ENCODE measurements around the gene HDAC4.

The HDAC4 gene

DNA sequence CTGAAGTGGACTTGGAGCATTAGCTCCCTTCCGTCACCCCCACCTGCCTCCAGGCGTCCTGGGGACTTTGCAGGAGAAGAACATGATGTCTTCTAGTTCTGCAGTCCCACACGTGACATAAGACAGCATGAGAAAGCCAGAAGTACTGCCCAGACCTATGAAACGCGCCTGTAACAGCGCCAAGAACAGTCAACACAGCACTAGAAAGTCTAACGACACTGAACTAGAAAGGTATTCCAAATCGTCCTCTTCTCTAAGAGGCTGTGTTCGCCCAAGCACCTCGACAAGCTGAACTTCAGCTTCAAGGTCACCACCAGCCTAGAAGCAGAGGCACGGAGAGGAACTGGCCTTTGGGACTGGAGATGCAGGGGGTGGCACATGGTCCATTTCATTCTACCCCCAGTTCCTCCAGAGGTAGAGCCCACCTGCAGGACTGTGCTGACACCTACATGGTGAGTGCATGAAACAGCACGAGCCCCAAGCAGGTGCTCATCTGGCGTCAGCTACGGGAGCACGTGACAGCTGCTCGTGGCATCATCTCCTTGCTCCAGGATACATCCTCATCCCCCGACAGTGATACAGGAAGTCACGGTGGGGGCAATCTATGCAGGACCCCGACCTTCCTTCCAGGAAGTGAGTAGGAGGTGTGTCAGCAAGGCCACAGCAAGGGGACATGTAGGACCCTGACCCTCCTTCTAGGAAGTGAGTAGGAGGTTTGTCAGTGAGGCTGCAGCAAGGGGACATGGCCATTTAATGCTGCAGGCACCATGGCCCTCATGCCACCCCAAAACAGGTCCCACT is 3.7 kb downstream of the HDAC4 start:
- ATAC-seq (no peak), DNase-seq (peak; percentile 23)

DNA sequence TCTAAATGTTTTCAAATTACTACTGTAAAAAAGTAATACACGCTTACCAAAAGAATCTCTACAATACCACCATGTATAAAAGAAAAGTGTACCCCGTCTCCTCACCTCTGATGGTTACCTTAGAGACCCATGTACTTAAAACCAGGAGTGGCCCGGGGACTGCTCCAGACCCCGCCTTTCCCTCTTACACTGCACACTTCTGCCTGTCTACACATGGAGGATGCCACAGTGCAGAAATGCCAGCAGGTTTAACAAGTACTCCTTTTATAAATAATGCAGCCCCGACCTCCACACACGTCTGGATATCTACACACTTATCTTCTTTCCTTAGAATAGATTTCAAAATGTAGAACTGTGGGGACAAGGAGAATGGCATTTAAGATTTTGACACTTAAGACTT is 5.3 kb downstream of the HDAC4 start:
- no peak for DNase-seq
- no peak for ATAC-seq

DNA sequence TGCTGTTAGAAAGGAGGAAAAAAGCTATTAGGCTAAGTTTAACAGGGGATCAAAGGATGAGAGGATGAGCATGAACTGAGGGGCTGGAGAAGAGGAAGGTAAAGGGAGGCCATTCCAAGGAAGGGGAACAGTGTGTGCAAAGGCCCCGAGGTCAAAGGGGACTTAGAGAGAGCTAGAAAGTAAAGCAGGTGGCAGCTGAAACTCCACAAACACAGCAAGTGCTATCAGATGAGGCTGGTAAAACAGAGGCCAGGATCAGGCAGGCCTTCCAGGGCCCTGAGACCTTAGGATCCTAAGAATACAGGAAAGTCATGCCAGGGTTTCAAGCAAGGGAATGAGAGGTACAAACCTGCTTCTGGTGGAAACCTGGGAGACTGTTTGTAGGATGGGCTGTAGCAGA is 5.8 kb downstream of the HDAC4 start:
- ATAC-seq (no peak), DNase-seq (no peak)

DNA sequence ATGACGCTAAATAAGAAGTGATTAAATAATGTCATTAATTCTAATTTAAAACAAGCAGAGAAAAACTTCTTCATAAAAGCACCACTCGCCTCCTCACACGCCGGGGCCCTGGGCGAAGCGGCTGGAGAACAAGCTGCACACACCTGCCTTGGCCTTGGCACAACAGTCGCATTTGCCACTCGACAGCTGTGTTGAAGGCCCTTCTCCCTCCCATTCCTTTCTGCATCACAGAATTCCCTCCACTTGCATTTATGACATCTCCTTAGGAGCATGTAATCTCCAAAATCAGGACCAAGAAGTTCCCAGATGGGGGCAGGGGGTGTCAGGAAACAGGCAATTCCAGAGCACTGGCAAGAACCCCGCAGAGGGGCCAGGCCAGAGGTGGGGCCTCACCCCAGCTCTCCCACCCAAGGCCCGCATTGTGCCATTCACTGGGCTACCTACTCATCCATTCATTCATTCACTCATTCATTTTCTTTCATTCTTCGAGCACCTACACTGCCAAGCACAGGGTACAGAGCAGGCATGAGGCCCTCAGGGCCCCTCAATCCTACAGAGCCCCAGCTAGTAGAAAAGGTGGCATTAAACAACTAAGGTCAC is 6.4 kb downstream of the HDAC4 start:
- no peak for ATAC-seq
- no peak for DNase-seq

DNA sequence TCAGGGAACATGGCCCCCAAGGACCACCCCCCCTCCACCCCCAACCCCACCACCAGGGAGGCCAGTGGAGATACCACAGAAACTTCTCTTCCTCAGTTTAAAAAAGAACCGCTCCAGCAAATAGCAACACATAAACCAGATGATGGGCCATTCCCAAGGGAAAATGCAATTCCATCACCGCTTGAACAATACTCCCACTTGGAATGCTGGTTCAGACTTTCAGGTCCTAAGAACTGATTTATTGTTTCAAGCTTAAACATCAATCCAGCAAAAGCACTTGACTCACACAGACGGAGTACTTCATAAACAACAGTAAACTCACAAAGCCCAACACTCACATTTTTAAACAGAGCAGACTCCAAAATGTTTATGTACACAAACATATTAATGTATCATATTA is 6.9 kb downstream of the HDAC4 start:
- no peak for ATAC-seq

DNA sequence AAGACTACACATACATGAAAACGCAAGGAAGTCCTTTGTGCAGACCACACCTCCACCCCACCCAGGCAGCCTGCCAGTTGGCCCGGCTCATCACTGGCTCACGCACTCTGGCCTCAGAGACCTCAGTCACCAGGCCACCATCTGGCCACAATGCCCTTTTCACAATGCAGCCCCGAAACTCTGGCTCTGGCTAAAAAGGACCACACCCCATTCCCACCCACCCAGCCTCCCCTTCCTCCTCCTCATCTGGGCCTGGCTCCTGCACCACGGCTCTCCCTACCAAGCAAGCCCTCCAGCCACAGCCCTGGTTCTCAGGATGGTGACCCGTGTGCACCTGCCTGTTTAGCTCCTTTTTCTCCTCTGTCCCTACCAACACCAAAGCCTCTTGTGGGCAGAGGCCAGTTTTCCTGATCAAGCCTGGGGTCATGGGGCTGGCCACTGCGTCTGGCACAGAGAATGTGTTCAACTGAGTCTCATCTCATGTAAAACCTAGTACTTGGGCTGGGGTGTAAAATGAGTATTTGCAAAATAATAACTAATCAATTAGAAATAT is 7.4 kb downstream of the HDAC4 start:
- ATAC-seq (no peak), DNase-seq (no peak)

More for the DNA sequence above, 6.9 kb downstream of the HDAC4 start:
- DNase-seq = no peak

DNA sequence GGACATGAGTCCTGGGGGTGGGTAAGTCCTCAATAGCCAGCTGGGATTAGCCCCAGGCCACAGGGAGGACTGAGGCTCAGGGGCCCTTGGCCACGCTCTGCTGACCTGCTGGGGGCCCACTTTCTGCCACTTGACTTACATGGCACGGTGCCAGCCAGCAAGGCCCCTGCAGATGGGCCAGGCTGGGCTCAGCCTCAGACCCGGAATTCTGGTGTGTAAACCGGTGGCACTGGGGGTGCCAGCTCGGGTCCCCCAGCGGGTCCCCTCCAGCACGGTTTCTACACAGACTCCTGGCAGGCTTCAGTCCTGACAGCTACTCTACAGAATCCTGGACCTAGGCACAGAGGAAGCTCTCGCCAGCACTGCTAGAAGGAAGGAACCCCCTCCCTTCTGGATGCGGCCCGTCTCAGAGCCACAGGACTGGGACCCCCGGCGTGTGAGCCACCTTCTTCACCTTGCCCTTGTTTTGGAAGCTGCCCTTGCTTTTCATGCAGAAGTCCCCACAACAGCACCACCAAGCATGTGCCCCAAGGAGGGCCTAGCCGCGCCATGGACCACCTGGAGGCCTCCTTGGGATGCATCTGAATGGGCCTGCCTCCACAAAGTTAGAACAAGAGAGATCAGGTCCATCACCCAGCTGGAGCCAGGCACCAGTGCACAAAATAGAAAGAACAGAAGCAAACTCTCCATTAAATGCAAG is 8.0 kb downstream of the HDAC4 start:
- no peak for DNase-seq
- no peak for ATAC-seq

DNA sequence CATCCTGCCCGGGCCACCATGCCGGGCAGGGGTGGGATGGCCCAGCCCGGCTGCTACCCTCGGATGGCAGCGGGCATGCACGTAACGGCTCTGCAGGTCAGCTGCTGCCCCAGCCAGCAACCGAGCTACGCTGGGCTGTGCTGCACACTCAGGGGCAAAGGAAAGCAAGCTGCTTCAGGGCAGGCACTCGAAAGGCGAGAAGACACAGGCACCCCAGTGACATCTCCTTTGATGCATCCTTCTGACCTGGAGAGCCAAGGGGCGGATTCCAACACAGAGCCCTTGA is 8.8 kb downstream of the HDAC4 start:
- DNase-seq (no peak), ATAC-seq (no peak)

DNA sequence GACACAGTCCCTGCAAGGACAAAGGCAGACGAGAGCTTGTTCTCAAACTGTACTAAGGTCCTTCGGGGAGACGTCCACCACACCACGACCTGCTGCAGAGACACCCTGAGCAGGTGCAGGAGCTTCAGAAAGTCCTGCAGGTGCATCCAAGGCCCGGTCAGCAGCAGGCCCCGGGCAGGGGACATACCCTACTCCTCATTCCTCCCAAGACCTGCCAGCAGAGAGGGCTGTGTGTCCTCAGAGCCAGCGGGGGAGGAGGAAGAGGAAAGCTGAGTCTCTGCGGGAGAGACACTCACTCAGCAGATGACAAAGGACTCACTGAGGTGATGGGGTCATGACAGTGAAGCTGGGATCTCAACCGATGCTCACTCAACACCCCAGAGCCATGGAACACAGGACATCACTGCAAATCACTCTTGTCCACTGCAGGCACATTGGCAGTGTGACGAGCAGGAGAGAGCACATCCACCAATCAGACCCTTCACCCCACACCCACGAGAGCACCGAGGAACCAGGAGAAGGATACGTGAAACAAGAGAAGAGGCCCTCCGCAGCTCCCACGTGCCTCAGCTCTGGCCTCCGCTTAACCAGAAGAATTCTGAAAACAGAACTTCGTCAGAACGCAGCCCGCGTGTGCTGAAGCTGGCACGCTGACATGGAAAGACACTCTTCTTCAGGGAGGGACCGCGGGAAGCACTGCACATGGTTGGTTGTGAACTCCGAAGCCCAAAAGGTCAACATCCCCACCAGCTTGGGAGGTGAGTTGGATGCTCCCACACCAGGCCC is 9.3 kb downstream of the HDAC4 start:
- DNase-seq (no peak), ATAC-seq (no peak)

DNA sequence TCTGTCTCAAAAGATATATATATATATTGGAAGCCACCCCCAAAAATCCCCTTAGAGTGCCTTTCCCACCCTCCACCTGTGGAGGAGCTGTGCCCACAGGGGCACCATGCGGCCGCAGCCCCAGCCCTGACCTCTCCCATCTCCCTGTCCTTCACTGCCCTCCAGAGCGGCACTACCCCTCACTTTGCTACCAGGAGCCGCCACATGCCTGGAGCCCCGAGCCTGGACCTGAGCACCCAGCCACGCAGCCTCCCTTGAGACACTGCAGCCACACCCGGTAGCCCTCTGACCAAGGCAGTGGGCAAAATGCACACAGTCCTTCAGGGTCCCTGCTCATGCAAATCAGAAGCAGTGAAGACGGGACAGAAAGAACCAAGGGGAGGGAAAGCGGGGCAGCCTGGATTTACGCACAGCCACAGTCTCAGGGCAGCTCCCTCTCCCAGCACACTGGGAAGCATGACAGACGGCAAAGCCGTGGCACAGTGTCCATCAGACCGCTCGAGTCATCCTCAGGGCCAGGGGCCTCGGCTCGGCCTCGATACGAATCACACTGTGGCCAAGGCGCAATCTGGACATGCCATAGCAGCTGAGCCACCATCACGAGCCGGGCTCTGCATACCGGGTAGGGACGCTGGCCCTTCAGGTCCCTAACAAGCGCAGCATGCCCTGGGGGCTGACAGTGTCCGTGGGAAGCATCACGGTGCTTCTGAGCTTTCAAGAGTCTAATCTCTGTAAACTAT is 10.1 kb downstream of the HDAC4 start:
- ATAC-seq = no peak
- no peak for DNase-seq

DNA sequence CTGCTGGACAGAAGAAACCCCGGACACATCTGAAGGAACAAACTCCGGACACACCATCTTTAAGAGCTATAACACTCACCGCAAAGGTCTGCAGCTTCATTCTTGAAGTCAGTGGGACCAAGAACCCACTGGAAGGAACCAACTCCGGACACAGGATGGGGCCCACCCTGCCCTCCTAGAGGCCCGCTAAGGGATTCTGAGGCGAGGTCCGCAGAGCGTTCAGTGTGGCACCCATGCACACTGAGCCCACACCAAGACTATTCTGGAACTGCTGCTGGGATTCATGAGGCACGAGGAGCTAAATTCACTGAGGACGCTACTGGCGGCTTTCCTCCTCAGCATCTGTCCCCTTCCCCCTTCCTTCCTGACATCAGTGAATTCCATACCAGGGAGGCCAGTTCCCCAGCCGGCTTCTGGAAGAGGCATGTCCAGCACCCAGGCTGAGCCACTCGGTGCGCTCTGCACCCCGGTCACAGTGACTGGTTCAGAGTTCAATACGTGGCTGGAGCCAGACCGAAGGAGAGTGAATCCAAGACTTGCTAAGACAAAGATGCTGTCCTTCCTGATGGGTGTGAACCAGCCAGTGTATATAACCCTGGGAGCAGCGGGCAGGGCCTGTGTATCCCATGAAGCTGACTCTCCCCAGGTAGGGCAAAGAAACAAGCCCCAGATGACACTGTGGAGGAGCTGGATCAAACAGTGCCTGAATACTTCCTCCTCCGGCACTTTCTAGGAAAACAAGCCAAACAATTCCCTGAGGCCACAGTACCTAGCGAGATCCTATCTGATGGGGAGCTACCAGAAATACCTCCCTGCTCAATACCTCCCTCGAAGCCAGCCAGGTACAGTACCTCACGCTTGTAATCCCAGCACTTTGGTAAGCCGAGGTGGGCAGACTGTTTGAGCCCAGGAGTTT is 11.1 kb downstream of the HDAC4 start:
- DNase-seq = no peak
- ATAC-seq = no peak

DNA sequence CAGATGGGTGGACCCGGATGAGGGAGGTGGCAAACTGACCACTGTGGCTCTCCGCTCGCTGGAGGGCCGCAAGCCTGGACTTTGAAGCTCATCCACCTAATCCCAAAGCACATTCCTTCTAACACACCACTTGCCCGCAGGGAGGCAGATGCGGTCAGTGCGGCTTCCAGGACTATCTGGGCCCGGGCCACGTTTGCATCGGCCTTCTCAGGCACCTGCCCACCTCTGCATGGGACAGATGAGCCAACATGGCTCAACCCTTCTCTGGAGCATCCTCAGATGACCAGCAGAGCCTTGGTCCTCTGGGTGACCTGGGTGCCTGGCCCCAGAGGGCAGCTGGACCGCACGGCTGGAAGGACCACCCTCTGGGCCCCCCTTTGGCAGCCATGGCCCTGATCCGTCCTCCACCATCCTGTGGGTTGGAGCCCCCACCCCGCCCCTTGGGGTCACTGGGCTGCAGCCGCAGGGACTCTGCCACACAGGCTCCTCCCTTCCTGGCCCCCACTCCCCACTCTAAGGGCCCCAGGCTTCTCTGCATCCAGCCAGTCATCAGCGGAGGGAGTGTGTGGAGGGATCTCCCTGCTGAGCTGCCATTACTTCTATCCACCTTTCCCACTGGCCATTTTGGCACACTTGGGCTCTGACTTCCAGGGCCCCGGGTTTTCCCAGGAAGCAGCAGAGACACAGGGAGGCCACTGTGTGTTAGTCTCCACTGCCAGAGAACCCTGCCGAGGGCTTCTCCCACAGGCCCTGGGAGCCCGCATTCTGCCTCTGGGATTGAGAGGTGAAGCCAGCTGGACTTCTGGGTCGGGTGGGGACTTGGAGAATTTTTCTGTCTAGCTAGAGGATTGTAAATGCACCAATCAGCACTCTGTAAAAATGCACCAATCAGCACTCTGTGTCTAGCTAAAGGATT is 12.3 kb downstream of the HDAC4 start:
- ATAC-seq (no peak), DNase-seq (no peak)

DNA sequence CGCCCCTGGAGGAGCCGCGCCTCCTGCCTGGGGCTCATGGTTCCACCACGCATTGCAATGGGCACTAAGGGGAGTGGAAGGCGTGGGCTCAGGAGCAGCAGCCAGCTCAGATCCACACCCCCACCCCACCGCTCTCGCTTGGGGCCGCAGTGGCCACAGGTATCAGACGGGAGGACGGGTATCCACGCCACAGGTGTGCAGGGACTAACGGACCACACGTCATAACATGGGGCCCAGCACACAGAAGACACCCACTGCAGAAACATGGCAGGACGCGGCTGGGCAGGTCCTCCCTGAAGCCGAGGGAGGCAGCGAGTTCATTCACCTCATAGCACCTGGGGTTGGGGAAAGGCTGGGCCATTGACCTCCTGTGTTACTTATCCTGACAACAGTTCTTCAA is 13.0 kb downstream of the HDAC4 start:
- no peak for DNase-seq
- no peak for ATAC-seq

DNA sequence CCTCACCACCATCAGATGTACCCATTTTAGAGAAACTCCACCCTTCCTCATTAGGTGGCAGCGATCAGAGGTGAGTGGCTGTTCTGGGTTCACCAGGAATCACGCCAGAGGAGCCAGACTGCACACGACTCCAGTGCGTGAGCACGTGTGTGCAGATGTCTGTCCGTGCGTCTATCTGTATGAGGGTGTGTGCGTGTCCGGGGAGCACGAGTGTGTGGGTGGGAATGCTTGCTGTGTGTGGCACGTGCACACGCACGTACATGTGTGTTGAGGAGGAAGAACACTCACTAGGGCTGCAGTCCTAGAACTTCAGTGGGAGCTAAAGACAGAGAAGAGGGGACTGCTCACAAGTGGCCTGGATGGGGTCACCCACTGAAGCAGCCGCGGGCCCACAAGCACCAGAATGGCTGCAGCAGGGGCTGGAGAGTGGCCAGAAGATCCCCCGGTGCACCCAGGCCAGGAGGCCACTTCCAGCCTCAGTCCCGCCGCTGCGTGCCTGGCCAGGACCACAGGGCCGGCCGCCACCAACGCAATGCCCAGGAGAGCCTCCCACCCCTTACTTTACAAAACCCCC is 13.9 kb downstream of the HDAC4 start:
- ATAC-seq = no peak
- no peak for DNase-seq

DNA sequence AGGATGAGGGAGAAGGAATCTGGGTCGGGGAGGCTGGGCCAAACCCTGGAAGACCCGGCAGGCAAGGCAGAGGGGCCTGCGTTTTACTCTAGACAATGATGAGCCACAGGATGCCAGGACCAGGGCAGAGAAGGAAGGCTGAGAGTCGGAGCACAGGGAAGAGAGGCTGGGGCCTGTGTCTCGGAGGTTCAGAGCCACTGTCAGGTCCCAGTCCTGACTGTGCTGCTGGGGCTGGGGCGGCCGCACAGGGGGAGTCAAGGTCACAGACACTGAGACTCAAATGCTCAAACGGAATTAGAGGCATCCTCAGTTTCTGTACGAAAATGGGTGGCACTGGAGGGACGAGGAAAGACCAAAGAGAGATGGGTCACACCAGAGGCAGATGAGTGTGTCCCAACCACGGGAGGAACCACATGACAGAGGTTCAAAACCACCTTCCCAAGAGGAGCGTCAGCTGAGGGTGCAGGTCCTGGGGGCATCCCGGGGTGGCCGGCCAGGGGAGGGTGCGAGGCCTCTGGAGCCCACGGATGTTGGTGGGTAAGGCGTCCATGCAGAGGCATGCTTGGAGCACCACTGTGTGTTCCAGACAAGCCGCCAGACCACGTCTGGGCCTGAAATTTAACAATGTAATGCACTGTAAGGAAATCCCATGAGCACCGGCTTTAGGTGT is 14.7 kb downstream of the HDAC4 start:
- DNase-seq = no peak
- ATAC-seq = no peak

DNA sequence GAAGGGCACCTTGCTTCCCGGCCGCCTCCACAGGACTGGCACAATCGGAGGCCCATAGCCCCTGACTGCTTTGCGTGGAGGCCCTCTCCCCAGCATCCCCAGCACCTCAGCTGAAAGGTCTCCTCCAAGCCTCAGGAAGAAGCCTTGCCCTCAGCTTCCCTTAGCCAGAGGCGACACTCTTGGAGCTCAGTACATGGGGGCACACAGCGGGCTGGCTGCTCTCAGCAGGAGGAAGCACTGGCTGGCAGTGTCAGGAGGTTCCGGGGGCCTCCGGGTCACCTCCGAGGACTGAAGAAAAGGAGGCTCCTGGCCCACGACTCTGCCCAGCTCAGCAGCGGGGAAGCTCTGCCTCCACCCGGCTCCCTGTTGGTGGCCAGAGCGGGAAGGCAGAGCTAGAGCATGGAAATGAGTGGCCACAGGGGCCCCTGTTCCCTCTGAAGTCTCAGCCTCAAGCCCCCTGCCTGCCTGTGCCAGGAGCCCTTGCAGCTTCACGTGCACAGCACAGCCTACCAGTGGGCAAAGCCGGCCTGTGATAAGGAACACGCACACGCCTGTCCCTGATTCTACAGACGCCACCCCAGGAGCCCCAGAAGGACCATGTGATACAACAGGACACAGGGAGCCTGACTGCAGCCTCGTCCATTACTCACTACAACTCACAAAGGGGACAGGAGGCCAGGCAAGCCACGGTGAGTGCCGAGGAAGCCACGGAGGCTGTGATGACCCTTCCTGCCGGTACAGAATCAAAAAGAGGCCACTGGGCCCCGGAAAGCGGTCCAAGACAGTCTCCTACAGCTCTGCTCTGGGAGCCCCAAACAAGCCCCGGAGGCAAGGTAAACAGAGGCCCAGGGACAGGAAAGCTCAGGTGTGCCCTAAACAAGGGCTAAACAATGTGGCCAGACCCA is 15.5 kb downstream of the HDAC4 start:
- ATAC-seq = no peak
- no peak for DNase-seq

DNA sequence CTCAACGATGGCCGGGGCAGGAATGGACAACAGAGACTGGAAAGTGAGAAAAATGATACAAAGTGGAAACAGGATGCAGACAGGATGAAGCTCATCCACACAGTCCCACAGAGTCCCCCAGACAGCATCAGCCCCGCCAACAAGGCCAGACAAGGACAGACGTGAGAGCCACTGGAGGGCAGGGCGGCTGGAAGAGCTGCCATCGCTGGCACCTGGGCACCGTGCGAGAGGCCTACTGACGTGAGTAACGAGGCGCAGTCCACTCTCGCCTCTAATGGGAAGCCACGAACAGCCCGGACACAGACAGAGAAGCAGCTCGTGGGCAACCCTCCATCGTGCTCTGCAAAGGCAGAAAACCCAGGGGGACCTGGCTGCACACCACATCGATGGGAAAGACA is 17.1 kb downstream of the HDAC4 start:
- ATAC-seq = no peak
- no peak for DNase-seq
